Keratinocyte (primary cell): ENCODE measurements around the gene ABHD2.

Source experiments
- EZH2 ChIP-seq: IDR thresholded peaks from one replicate; pipeline ENCODE4 v1.6.1; 2012; ENCODE audit warnings: inconsistent platforms, mild to moderate bottlenecking, low read length, moderate library complexity
- TF ChIP-seq, protein P1 (sequence below), 3 experiments: IDR thresholded peaks in 1 of 3; conservative IDR thresholded peaks in 1 of 3; optimal IDR thresholded peaks in 1 of 3; 2 replicates in 2 of 3; 3 replicates in 1 of 3; pipeline versions ENCODE3 to v1.5.1; 2011; ENCODE audit warnings: low read length in 3 of 3, mild to moderate bottlenecking in 3 of 3, moderate library complexity in 2 of 3, control low read depth in 1 of 3, inconsistent platforms in 1 of 3; ENCODE audit not compliant: insufficient read depth in 2 of 3; ENCODE audit errors: extremely low read depth in 1 of 3

DNA sequence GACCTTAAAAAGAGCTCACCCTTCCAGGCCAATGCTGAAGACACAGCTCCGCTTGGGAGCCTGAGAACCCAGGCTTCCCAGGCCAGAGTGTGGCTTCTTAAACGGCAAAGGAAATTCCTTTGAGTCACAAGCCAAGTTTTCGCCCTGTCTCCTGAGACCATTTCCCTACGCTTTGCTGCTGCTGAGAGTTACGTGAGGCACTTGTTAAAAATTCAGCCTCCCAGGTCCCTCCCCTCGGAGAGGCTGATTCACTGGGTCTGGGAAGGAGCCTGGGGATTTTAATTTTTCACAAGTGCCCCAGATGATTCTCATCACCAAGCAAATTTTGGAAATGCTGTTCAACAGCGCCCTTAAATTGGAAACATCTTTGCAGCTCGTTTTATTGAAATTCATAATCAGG lies 107.6 kb downstream of the ABHD2 start:
- TF ChIP-seq, protein P1, sequence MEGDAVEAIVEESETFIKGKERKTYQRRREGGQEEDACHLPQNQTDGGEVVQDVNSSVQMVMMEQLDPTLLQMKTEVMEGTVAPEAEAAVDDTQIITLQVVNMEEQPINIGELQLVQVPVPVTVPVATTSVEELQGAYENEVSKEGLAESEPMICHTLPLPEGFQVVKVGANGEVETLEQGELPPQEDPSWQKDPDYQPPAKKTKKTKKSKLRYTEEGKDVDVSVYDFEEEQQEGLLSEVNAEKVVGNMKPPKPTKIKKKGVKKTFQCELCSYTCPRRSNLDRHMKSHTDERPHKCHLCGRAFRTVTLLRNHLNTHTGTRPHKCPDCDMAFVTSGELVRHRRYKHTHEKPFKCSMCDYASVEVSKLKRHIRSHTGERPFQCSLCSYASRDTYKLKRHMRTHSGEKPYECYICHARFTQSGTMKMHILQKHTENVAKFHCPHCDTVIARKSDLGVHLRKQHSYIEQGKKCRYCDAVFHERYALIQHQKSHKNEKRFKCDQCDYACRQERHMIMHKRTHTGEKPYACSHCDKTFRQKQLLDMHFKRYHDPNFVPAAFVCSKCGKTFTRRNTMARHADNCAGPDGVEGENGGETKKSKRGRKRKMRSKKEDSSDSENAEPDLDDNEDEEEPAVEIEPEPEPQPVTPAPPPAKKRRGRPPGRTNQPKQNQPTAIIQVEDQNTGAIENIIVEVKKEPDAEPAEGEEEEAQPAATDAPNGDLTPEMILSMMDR (optimal IDR thresholded peaks at IDR 0.05 in 1 of 3, IDR thresholded peaks at IDR 0.05 in 1 of 3, conservative IDR thresholded peaks at IDR 0.05 in 1 of 3; ENCODE audit: extremely low read depth in 1 of 3, insufficient read depth in 2 of 3, low read length in 3 of 3), result no peak
- no peak for TF ChIP-seq EZH2
